Measurements from ENCODE around the gene CARD9. TPM values are rescaled to one million over a fixed set of nuclear protein-coding genes. Genes with fewer than 3 reads are reported as not detected.

The CARD9 gene
- total and polyA plus RNA-seq, 2 of the 4 experiments (the other 2 are of a cell fraction) = 0.36 to 1.9 TPM

GRCh38 chr9:136358016-136358415 is 15.5 kb downstream of the CARD9 start:
- no peak overlapping the region for H4K5ac ChIP-seq (ENCODE audit: low read depth, low read length)
- no peak overlapping the region for H3K23ac ChIP-seq (ENCODE audit: low read depth, low read length)
- ATAC-seq (ENCODE audit: low read depth) (no peak), DNase-seq (no peak)
- intact Hi-C loops (cut with micrococcal nuclease) (no loop called here), dilution Hi-C loops (cut with HindIII; ENCODE audit: low sequenced_read_pairs, unreplicated experiment) (no loop called here), in situ Hi-C loops (cut with MboI; ENCODE audit: low sequenced_read_pairs) (no loop called here)
- H3K4me2 ChIP-seq (ENCODE audit: low read depth, low read length) = no peak overlapping the region
- H4K20me1 ChIP-seq (ENCODE audit: insufficient read depth, low read length) = peaks cover 18% of the 10 kb centered on the region
- peaks cover 0 to 53% of the 10 kb centered on the region in 2 experiments; a peak in 3 of 4 replicates for H3K79me1 ChIP-seq (ENCODE audit: low read depth in 1 of 2, low read length in 2 of 2)
- no peak overlapping the region for H3K56ac ChIP-seq (ENCODE audit: extremely low read depth, insufficient read depth, low read length)
- H4K8ac ChIP-seq (ENCODE audit: low read depth in 2 of 2, low read length in 2 of 2) = no peak overlapping the region
- H2AFZ ChIP-seq (replicated peaks; ENCODE audit: low read length, poor library complexity) = no peak overlapping the region
- H3K9ac ChIP-seq (ENCODE audit: low read depth, low read length) = no peak overlapping the region
- no peak overlapping the region for H3K18ac ChIP-seq (ENCODE audit: low read depth, low read length)
- H3K27me3 ChIP-seq (ENCODE audit: control insufficient read depth, insufficient read depth, low read length) = no peaks in the 10 kb centered on the region
- peaks cover 9% of the 10 kb centered on the region for H3K9me1 ChIP-seq (ENCODE audit: insufficient read depth, low read length)
- peaks cover 44% of the 10 kb centered on the region for H3K36me3 ChIP-seq (ENCODE audit: control insufficient read depth, insufficient read depth, low read length)
- peaks cover 42% of the 10 kb centered on the region for H3K4me1 ChIP-seq (ENCODE audit: control insufficient read depth, insufficient read depth, low read length)
- H3K27ac ChIP-seq (ENCODE audit: insufficient read depth, low read length) = no peak overlapping the region
- no peak overlapping the region for H2AK9ac ChIP-seq (replicated peaks; ENCODE audit: low read depth, low read length, poor library complexity)
- ChIA-PET POLR2A (ENCODE audit: unreplicated experiment) (no interaction called here), CTCF (no interaction called here)
- H3K14ac ChIP-seq (replicated peaks; ENCODE audit: low read depth, low read length) = no peak overlapping the region
- no peak overlapping the region for H2BK5ac ChIP-seq (ENCODE audit: low read depth, low read length, poor library complexity, severe bottlenecking)
- no TSS peak for BruUV-seq (replicated peaks)
- H4K91ac ChIP-seq (ENCODE audit: insufficient read depth, low read depth, low read length) = no peak overlapping the region
- WGBS, 2 experiments (ENCODE audit: extremely low coverage in 2 of 2, insufficient read length in 1 of 2) = 96% methylated on average over 17 of the region's 29 CpGs; no CpG with 5 or more reads in 1 of the 2 experiments
- H2BK120ac ChIP-seq (ENCODE audit: low read depth, low read length) = no peak overlapping the region
- H3K4me3 ChIP-seq (ENCODE audit: insufficient read depth, low read depth, low read length) = no peak overlapping the region
- H2AK5ac ChIP-seq (ENCODE audit: low read depth, low read length) = no peak overlapping the region
- H2BK15ac ChIP-seq (ENCODE audit: low read depth, low read length) = no peak overlapping the region
- no peak overlapping the region for H3K4ac ChIP-seq (ENCODE audit: low read depth, low read length)
- TF ChIP-seq RCOR1 (IDR thresholded peaks at IDR 0.05; ENCODE audit: insufficient replicate concordance, low read length) (no peak), SMC3 (IDR thresholded peaks at IDR 0.05; ENCODE audit: low read depth, low read length) (no peak), USF2 (IDR thresholded peaks at IDR 0.05; ENCODE audit: low read depth, low read length) (no peak), MAZ (IDR thresholded peaks at IDR 0.05; ENCODE audit: borderline replicate concordance, low read depth, low read length) (no peak), RFX5 (IDR thresholded peaks at IDR 0.05; ENCODE audit: low read depth, low read length) (no peak), MAFK (IDR thresholded peaks at IDR 0.05; ENCODE audit: low read depth, low read length) (no peak), CTCF (conservative IDR thresholded peaks at IDR 0.05; ENCODE audit: low read depth, low read length) (no peak), CEBPB (IDR thresholded peaks at IDR 0.05; ENCODE audit: low read depth, low read length) (no peak), FOS (IDR thresholded peaks at IDR 0.05; ENCODE audit: low read depth, low read length) (no peak), NFE2L2 (IDR thresholded peaks at IDR 0.05; ENCODE audit: low read depth, low read length) (no peak), POLR2A (IDR thresholded peaks at IDR 0.05; ENCODE audit: low read depth, low read length) (no peak), ELK1 (IDR thresholded peaks at IDR 0.05; ENCODE audit: borderline replicate concordance, low read depth, low read length) (no peak), CHD1 (IDR thresholded peaks at IDR 0.05; ENCODE audit: low read depth, low read length) (no peak), RAD21 (IDR thresholded peaks at IDR 0.05; ENCODE audit: low read length) (no peak), BHLHE40 (IDR thresholded peaks at IDR 0.05; ENCODE audit: low read depth, low read length) (no peak), MXI1 (IDR thresholded peaks at IDR 0.05; ENCODE audit: borderline replicate concordance, low read depth, low read length) (no peak)
- no peaks in the 10 kb centered on the region for H3K9me3 ChIP-seq (ENCODE audit: control insufficient read depth, insufficient read depth, low read length)
- no peak overlapping the region for H2BK20ac ChIP-seq (ENCODE audit: low read depth, low read length)

All from IMR-90 (cell line).